HFFc6 (cell line): Measurements from ENCODE around the gene FN1. TPM values are rescaled to one million over a fixed set of nuclear protein-coding genes. Genes with fewer than 3 reads are reported as not detected.

Source experiments
- DNase-seq: peaks from one replicate; pipeline ENCODE4 v3.0.0-alpha.2; 2018
- H3K27ac Mint-ChIP-seq: 2 replicates; pipeline ENCODE4 v1.8.0; 2020; ENCODE audit warnings: mild to moderate bottlenecking, mixed read lengths
- H3K27me3 Mint-ChIP-seq: 2 replicates; pipeline ENCODE4 v1.8.0; 2021; ENCODE audit warnings: mild to moderate bottlenecking, moderate library complexity, mixed read lengths; ENCODE audit not compliant: insufficient read depth
- H3K36me3 Mint-ChIP-seq: 2 replicates; pipeline ENCODE4 v1.8.0; 2021; ENCODE audit warnings: low read depth, mixed read lengths
- H3K4me1 Mint-ChIP-seq: 2 replicates; pipeline ENCODE4 v1.8.0; 2020; ENCODE audit warnings: low read depth, mixed read lengths
- H3K4me3 Mint-ChIP-seq: 2 replicates; pipeline ENCODE4 v1.8.0; 2020; ENCODE audit warnings: mild to moderate bottlenecking, moderate library complexity, mixed read lengths
- H3K9me3 Mint-ChIP-seq: 2 replicates; pipeline ENCODE4 v1.8.0; 2020; ENCODE audit warnings: mild to moderate bottlenecking, mixed read lengths
- CTCF ChIP-seq: fragments of 200-600 bp; sonication (generic); IDR thresholded peaks from 2 replicates; pipeline ENCODE4 v1.5.0; 2021; ENCODE audit warnings: antibody characterized with exemption, mild to moderate bottlenecking
- total RNA-seq, 6 experiments: library from RNA; stranded (reverse); fragmentation: NEBNext Ultra II Directional; extraction: Animal tissue kit (Norgen Biotek cat#: 25700); gene quantifications; 2 replicates in 1 of 6; 3 replicates in 5 of 6; pipeline ENCODE4 v1.2.3, GENCODE V29; 2021

FN1 gene
- total RNA-seq, 6 experiments from 2014 or later, result 2,848 to 5,249 (median 2,869) TPM

- peak overlapping the region; percentile 63 for H3K4me3 Mint-ChIP-seq
- peaks cover 16% of the 10 kb centered on the region for H3K36me3 Mint-ChIP-seq
- DNase-seq, result peak; percentile 93
- H3K4me1 Mint-ChIP-seq, result peaks cover 71% of the 10 kb centered on the region
- peak overlapping the region; percentile 77 for H3K27ac Mint-ChIP-seq
- no peaks in the 10 kb centered on the region; the same call in 1 of the 2 replicates for H3K27me3 Mint-ChIP-seq
- no peak for TF ChIP-seq CTCF
- no peaks in the 10 kb centered on the region for H3K9me3 Mint-ChIP-seq
Observed at GRCh38 chr2:215460682-215461382, 25.0 kb upstream of the FN1 start.

- DNase-seq, result no peak
- peaks cover 5% of the 10 kb centered on the region for H3K36me3 Mint-ChIP-seq
- H3K4me3 Mint-ChIP-seq, result no peak overlapping the region
- no peak for TF ChIP-seq CTCF
- no peaks in the 10 kb centered on the region for H3K9me3 Mint-ChIP-seq
- H3K27ac Mint-ChIP-seq, result no peak overlapping the region
- H3K27me3 Mint-ChIP-seq, result no peaks in the 10 kb centered on the region; the same call in 1 of the 2 replicates
- H3K4me1 Mint-ChIP-seq, result peaks cover 56% of the 10 kb centered on the region
Observed at GRCh38 chr2:215455958-215456357, 20.1 kb upstream of the FN1 start.

- H3K27ac Mint-ChIP-seq, result no peak overlapping the region
- H3K4me3 Mint-ChIP-seq, result no peak overlapping the region
- no peak for DNase-seq
- peak; percentile 96 for TF ChIP-seq CTCF
- no peaks in the 10 kb centered on the region; the same call in 1 of the 2 replicates for H3K27me3 Mint-ChIP-seq
- H3K4me1 Mint-ChIP-seq, result peaks cover 43% of the 10 kb centered on the region
- peaks cover 5% of the 10 kb centered on the region for H3K36me3 Mint-ChIP-seq
- H3K9me3 Mint-ChIP-seq, result no peaks in the 10 kb centered on the region; the same call in 1 of the 2 replicates
Observed at GRCh38 chr2:215454519-215455246, 18.8 kb upstream of the FN1 start.

GRCh38 chr2:215452725-215453124, 16.9 kb upstream of the FN1 start:
- no peak for DNase-seq
- Mint-ChIP-seq H3K4me3 (no peak overlapping the region), H3K27me3 (no peaks in the 10 kb centered on the region; the same call in 1 of the 2 replicates), H3K27ac (no peak overlapping the region), H3K9me3 (no peaks in the 10 kb centered on the region; the same call in 1 of the 2 replicates), H3K36me3 (peaks cover 5% of the 10 kb centered on the region), H3K4me1 (peaks cover 37% of the 10 kb centered on the region)
- no peak for TF ChIP-seq CTCF

- DNase-seq, result no peak
- H3K36me3 Mint-ChIP-seq, result no peaks in the 10 kb centered on the region; the same call in 1 of the 2 replicates
- no peak overlapping the region for H3K27ac Mint-ChIP-seq
- no peaks in the 10 kb centered on the region; the same call in 1 of the 2 replicates for H3K9me3 Mint-ChIP-seq
- H3K27me3 Mint-ChIP-seq, result no peaks in the 10 kb centered on the region; the same call in 1 of the 2 replicates
- TF ChIP-seq CTCF, result no peak
- peaks cover 31% of the 10 kb centered on the region for H3K4me1 Mint-ChIP-seq
- H3K4me3 Mint-ChIP-seq, result no peak overlapping the region
Observed at GRCh38 chr2:215451012-215451756, 15.3 kb upstream of the FN1 start.
